ENCODE measurements around the gene MAGI3.
"Not testable (repeated sequence)": the region's sequence is repeated elsewhere in the genome, so short reads cannot be mapped to it uniquely, and the experiment has no call there.

Gene MAGI3

DNA sequence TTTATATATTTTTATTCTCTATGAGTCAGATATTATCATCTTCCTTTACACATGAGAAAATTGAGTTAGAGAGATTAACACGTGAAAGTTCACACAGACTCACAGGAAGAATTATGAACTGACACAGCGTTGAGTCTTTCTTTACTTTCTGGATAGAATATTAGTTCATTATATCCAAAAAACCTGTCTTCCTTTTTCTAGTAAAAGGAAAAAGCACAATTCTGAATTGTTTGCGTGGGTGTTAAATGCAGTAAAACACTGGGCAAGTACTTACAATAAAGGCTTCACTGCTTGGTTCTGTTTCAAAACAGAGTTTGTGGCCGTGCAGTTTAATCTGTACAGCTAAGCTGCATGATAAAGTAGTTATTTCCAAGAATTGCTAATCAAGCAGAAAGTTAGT lies 10.8 kb downstream of the MAGI3 start:
- DNase-seq, result no peak

DNA sequence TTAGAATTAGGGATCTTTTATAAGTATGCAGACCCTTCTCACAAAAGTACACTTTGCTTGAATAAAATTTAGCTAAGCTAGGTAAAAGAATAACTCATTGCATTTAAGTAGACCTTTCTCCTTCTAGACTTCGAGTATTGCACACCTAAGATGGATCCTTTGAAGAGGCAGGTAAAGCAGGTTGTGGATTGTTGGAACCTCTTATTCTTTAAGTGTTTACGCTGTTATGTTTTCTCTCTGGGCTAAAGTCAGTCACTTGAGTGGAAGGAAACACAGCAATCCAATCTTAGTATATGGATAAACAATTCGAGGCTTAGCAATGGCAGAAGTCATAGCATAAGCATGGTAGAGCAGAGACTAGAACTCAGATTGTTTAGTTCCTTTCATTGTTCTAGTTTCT lies 11.4 kb downstream of the MAGI3 start:
- no peak for DNase-seq

DNA sequence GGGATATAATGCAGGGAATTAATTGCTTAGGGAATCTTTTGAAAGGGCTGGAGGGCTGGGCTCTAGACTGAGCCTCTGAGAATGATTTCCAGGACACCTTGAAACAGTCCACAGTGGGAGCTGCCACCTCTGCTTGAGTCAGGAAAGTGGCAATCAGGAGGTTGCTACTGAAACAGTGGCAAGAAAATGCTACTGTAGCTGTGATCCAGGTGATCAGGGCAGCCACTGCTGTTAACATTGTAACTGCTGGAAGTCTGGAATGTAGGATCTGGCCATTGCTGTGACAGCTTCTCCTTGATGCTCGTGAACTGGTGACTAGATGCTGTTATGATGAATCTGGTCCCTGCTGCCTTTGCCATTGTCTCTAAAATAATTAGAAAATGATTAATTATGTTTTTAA lies 12.8 kb downstream of the MAGI3 start:
- no peak for DNase-seq

DNA sequence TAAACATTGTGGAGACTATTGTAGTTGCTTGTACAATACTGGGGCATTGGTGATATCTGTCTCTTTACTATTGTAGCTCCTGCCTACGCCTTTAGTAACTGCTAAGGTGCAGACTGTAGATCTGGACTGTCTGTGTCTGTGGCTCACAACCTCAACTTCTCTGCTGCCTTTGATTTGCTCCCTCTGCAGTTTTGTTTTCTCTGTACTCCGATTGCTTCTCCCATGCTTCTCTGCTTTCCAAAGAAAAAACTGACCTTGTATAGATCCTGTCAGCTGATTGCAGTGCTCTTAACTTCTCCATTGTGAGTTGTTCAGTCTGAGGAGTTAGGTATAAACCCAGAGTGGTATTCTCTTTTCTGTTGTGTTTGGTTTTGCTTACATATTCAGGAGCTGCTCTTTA lies 15.3 kb downstream of the MAGI3 start:
- DNase-seq, result no peak

DNA sequence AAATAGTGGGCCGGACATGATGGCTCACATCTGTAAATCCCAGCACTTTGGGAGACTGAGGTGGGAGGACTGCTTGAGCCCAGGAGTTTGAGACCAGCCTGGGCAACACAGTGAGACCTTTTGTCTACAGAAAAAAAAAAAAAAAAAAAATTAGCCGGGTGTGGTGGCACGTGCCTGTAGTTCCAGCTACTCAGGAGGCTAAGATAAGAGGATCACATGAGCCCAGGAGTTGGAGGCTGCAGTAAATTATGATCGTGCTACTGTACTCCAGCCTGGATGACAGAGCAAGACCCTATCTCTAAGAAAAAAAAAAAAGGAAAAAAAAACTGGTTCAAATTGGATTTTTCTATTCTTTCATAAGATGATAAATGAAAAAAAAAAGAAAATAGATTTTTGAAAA lies 15.8 kb downstream of the MAGI3 start:
- not testable (repeated sequence) for DNase-seq

DNA sequence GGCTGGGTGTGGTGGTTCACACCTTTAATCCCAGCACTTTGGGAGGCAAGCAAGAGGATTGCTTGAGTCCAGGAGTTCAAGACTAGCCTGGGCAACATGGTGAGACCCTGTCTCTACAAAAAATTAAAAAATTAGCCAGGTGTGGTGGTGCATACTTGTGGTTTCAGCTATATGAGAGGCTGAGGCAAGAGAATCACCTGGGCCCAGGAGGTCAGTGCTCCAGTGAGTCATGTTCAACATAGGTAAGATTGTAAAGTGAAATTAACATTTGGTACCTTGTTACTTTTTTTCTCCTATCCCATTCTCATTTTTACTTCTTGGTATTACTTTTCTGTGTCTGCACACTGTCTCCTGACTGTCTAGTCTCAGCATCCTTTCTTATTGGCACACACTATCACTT lies 19.0 kb downstream of the MAGI3 start:
- DNase-seq, result no peak

DNA sequence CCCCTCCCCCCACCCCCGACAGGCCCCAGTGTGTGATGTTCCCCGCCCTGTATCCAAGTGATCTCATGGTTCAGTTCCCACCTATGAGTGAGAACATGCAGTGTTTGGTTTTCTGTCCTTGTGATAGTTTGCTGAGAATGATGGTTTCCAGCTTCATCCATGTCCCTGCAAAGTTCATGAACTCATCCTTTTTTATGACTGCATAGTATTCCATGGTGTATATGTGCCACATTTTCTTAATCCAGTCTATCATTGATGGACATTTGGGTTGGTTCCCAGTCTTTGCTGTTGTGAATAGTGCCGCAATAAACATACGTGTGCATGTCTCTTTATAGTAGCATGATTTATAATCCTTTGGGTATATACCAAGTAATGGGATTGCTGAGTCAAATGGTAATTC lies 21.7 kb downstream of the MAGI3 start:
- DNase-seq, result not testable (repeated sequence)

DNA sequence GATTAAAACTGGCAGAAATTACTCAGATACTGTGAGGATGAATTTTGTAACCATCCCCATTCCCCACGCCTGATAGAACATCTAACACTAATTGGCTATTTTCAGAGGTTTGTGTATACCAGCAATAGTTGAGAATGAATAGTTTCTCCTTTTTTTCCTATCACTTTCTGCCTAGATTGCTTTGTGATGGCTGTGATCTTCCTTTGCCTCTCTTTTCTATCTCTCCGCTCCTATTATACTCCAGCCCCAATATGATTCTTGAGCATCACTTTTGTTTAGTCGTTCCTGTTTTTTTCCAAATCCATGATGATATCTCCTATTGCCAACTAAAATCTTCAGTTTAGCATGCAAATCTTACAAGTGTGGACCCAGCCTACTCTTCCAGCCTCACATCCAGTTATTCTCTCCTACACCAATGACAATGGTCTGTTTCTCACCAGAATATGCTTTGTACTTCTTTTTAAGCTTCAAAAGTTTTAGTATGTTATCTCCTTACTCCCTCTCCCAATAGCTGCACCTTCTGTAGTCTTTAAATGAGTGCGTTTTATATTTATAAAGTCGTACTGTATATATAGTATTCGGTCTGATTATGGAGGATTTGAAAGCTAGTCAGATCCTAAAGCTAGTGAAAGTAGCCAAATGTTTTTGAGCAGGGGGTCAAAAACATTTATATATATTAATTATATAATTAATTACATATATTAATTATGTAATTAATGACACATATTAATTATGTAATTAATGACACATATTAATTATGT lies 25.2 kb downstream of the MAGI3 start:
- DNase-seq, result no peak

DNA sequence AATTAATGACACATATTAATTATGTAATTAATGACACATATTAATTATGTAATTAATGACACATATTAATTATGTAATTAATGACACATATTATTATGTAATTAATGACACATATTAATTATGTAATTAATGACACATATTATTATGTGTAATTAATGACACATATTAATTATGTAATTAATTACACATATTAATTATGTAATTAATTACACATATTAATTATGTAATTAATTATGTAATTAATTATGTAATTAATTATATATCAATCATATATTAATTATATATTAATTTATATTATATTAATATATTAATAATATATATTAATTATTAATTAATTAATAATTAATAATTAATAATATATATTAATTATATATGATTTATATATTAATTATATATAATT lies 25.8 kb downstream of the MAGI3 start:
- DNase-seq, result not testable (repeated sequence)

DNA sequence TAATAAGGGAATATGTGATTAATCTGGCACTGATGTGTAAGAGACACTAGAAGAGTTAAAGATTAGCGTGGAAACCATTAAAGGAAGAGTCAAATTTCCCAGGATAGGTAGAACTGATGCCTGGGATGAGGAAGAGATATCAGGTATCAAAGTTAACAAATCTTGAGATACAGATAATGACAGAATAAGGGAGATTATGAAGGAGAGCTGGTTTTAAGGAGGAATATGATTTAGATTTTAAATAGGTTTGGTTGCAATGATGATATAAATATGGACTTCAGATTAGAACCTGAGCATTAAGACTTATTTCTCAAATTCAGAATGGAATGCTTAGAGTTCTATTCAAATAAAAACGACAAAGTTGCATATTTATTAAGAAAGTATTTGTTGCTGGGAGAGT lies 26.2 kb downstream of the MAGI3 start:
- DNase-seq, result no peak

DNA sequence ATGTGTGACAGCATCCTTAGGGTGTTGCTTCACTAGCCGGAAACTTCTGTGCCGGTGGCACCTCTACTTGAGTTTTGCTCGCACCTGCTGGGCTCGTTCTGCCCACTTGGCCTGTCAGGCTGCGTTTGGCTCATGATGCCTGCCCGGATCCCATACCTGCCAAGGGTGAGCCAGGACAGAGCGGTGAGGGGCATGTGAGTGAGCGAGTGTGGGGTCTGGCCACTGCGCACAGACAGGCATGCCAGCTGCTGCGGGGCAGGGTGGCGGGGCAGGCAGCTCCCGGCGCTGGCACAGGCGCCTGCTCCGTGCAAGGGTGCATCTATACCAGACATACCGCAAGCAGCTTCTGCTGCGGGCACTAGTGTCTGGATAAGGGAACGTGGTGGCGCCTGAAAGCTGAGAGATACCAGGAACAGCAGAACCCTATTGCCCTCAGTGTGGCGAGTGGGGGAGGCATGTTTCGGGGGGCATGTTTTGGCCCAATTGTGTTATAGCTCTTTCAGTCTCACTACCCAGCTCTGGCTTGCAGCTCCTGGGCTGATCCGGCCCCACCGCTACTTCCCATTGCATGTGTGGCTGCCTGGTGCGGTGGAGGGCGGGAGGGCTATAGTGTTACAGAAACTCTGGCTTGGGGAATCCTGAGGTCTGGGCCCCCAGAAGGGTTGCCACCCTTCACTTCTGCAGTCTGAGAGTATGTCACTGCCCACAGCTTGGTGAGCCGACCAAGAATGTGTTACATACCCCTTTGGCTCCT lies 32.2 kb downstream of the MAGI3 start:
- no peak for DNase-seq

DNA sequence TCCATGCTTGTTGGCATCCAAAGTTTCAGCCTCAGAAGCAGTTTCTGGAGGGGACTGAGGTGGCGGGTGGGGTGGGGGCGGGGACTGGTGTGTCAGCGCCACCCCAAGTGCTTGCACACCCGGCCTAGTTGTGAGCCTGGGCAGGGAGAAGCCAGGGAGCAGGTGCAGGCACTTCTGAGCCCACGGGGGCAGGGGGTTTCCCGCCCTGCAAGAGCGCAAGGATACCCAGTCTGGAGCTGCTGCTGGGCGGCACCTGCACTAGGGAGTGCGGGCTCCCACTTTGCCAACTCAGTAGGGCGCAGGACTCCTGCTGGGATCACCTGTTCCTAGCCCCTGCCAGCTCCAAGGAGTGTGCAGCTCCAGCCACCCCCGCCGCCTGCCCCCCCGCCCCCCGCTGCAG lies 33.5 kb downstream of the MAGI3 start:
- no peak for DNase-seq

DNA sequence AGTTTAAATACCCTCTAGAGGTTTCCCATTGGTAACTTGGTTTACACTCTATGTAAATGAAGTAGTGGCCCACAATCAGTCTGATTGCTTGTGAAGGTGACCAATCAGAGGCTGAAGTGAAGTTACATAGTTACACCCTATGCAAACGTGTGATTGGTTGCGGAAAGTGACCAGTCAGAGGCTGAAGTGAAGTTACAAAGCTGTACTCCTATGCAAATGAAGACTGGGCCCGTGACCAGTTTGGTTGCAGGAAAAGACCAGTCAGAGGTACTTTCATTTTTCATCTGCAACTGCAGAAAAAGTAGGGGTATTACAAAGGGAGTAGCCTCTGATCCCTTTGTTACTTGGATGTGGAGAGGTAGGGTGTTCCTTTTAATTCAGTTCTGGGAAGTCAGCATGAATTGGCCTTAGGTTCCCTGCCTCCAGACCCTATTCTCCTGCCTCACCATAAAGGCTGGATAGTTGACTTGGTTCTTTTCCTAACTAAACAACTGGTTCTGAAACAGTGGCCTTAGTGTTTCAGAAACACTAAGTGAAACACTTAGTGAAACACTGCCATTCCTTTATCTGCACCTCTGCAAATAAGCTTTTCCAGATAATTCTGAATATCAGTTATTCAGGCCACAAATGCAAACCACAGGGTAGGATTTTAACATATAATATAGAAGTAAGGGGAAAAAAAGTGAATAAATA lies 39.3 kb downstream of the MAGI3 start:
- no peak for DNase-seq

DNA sequence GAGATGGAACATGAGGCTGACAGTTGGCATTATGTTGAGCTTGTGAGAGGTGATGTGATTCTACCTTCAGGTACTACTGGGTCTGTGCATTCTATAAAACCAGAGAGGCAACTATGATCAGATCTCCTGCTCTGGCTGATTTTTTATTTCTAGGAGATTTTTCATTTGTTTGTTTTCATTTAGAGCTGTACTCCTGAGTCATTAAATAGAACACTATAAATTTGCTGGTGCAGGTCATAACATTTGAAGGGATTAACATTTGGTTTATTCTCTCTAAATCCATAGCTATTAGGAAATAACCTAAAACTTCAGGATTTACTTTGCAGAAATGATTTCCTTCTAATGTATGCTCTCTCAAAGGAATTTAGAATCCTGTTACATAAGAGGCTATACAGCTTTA lies 42.9 kb downstream of the MAGI3 start:
- no peak for DNase-seq

DNA sequence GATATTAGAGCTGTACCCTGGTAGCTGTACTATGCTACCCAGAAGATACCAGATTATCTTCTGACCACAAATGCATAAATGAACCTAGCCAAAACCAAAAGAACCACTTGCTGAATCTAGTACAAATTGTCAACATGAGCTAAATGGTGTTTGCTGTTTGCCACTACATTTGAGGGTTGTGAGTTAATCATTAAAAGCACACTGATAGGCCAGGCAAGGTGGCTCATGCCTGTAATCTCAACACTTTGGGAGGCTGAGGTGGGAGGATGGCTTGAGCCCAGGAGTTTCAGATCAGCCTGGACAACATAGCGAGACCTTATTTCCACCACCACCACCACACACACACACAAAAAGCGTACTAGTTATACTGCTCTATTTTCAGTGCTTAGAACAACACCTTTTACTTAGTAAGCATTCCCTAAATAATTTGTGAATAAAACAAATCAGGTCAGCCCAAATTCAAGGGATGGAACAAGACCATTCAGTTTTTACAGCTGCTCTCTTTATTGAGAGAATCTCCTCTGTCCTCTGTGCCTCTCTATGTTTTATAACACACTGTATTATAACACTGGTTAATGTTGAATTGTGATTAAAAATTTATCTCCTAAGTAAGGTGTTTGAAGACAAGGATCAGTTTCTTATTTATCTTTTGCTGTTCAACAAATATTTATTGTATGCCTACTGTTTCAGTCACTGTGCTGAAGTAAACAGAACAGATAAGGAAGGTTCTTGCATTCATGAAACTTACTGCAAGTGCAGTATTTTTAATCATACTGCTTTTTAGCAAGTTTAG lies 44.0 kb downstream of the MAGI3 start:
- DNase-seq, result no peak

DNA sequence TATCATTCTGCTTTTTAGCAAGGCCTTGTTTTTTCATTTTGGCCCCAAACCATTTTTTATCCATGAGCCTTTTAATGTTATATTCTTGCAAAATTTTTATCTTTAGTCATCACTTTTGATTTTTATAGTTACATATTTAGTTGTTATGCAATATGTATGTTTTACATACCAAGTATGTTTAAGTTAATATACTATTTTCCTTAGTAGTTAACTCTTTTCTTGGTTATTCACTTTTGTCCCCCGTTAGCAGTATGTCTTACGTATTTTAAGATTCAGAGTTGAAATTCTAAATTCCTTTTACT lies 44.5 kb downstream of the MAGI3 start:
- DNase-seq, result no peak

DNA sequence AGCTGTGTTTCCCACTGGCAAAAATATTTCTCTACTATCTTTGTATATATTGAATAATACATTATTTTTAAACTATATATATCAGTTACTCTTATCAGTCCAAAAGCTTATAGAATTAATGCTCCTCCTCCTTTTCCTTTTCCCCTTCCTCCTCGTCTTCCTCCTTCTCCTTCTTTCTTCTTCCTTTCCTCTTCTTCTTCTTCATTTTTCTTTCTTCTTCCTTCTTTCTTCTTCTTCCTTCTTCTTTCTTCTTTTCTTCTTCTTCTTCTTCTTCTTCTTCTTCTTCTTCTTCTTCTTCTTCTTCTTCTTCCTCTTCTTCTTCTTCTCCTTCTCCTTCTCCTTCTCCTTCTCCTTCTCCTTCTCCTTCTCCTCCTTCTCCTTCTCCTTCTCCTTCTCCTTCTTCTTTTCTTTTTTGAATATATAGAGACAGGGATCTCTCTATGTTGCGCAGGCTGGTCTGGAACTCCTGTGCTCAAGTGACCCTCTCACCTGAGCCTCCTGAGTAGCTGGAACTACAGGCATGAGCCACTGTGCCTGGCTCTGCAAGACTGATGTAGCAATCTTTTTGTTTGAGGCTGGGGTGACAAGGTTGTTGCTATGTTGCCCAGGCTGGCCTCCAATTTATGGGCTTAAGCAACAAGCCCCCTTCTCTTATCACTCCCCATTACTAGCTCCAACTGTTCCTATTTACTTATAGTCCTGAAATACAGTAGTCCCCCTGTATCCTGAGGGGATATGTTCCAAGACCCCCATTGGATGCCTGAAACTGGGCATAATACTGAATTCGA lies 47.4 kb downstream of the MAGI3 start:
- no peak for DNase-seq

DNA sequence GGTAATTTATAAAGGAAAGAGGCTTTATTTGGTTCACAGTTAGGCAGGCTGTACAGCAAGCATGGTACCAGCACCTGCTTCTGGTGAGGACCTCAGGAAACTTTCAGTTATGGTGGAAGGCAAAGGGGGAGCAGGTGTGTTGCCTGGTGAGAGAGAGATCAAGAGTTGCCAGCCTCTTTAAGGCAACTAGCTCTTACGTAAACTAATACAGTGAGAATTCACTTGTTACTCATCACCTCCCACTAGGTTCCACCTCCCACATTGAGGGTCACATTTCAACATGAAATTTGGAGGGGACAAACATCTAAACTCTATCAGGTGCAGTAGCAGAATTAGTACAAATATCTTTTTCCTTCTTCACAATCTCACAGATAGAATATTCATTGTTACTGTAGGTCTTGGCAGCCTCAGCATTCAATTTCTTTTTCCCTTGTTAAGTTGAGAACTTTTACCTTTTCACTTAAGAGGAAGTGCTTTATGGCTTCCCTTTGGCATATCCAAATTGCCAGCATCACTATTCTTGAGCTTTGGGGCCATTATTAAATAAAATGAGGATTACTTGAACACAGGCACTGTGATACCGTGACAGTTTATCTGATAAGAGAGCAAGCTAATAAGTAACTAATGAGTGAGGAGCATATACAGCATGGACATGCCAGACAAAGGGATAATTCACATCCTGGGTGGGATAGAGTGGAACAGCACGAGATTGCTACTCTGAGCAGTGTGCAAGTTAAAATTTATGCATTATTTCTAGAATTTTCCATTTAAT lies 48.4 kb downstream of the MAGI3 start:
- no peak for DNase-seq

DNA sequence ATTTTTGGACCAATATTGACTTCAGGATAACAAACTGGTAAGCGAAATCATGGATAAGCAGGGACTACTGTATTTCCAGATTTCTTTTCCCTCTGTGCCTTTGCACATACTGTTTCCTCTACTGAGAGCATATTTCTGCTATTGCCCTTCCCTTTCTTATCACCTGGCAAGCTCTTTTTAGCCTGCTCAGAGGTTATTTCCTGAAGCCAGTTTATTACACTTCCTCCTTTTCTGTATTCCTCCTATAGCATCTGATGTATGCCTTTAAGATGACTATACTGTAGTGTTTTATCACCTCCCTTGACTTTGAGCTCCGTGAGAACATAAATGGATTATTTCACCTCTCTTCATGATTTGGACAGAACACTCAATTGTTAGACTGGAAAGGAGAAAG lies 49.0 kb downstream of the MAGI3 start:
- DNase-seq, result no peak

DNA sequence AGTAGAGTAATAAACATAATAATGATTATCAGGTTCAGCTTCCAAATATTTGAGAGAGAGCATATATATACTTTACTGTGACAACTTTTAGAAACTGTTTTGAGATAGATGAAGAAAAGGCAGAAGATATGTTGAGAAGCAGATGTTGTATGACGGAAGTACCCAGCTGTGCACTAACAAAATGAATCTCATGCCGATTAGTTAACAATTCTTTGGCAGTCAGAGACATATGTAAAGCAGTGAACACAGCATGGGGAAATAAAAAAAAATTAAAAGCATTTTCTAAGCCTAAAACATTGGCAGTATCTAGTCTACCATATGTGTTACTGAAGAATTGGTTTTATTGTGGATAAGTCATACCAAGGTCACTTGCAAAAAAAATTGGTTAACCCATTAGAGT lies 51.8 kb downstream of the MAGI3 start:
- DNase-seq, result no peak

DNA sequence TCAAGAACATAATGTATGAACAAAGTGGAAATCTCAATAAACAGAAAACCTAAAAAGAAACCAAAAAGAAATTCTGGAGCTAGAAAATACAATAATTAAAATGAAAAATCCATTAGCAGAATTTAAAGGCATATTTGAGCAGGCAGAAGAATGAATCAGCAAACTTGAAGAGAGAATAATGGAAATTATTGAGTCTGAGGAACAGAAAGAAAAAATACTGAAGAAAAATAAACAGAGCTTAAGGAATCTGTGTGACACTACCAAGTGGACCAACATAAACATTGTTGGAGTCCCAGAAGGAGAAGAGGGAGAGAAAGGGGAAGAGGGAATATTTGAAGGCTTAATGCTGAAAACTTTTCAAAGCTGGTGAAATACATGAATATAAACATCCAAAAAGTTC lies 54.5 kb downstream of the MAGI3 start:
- no peak for DNase-seq

DNA sequence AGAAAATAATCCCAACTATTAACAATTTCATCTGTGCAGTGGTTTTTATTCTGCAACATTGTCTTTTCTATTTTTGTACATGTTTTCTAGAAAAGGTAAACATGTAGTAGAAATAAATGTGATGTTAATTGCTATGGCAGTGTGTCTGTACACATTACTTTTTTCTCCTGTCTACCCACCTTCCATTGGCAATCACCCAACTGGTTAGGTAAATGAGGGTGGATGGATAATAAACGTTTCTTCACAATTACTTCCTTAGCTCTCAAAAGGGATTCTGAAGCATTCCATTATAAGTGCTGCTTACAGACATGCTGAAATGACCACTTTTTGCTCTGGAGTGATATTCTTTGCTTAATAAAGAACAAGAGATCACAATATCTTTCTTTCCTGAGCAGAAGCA lies 61.4 kb downstream of the MAGI3 start:
- no peak for DNase-seq
